Smooth muscle cell (in vitro differentiated cells): ENCODE measurements around the gene TMEM30A. TPM values are rescaled to one million over a fixed set of nuclear protein-coding genes. Genes with fewer than 3 reads are reported as not detected.
A peak's percentile ranks its signal among the peaks of the same experiment; 100 is the strongest.

Experiments
- DNase-seq: peaks from one replicate; lab custom pipeline; 2025; ENCODE audit not compliant: unreplicated experiment; lab: John Stamatoyannopoulos, UW
- H2AFZ ChIP-seq: fragments of 200-600 bp; sonication (generic); 2 replicates; pipeline ENCODE4 v1.6.0; 2016; ENCODE audit warnings: antibody characterized with exemption, low read depth, mild to moderate bottlenecking
- H3F3A ChIP-seq: fragments of 200-600 bp; sonication (generic); 2 replicates; pipeline ENCODE4 v1.6.0; 2017; ENCODE audit warnings: antibody characterized with exemption, low read depth
- H3K27ac ChIP-seq: fragments of 200-600 bp; sonication (generic); 2 replicates; pipeline ENCODE4 v1.5.1; 2016; ENCODE audit warnings: low read depth, mild to moderate bottlenecking
- H3K27me3 ChIP-seq: fragments of 200-600 bp; sonication (generic); 2 replicates; pipeline ENCODE4 v1.6.1; 2016; ENCODE audit warnings: low read depth, mild to moderate bottlenecking
- H3K36me3 ChIP-seq: fragments of 200-600 bp; sonication (generic); 2 replicates; pipeline ENCODE4 v1.5.1; 2016; ENCODE audit warnings: low read depth
- H3K4me1 ChIP-seq: fragments of 200-600 bp; sonication (generic); 2 replicates; pipeline ENCODE4 v1.5.1; 2016; ENCODE audit warnings: low read depth
- H3K4me2 ChIP-seq: fragments of 200-600 bp; sonication (generic); 2 replicates; pipeline ENCODE4 v1.6.0; 2016; ENCODE audit warnings: mild to moderate bottlenecking
- H3K4me3 ChIP-seq: fragments of 200-600 bp; sonication (generic); 2 replicates; pipeline ENCODE4 v1.5.1; 2016; ENCODE audit warnings: mild to moderate bottlenecking
- H3K79me2 ChIP-seq: fragments of 200-600 bp; sonication (generic); 2 replicates; pipeline ENCODE4 v1.6.0; 2016; ENCODE audit warnings: low read depth, mild to moderate bottlenecking
- H3K9ac ChIP-seq: fragments of 200-600 bp; sonication (generic); 2 replicates; pipeline ENCODE4 v1.6.0; 2016; ENCODE audit warnings: low read depth
- H3K9me3 ChIP-seq: fragments of 200-600 bp; sonication (generic); replicated peaks from 2 replicates; pipeline ENCODE4 v1.5.1; 2016; ENCODE audit warnings: low read depth
- H4K20me1 ChIP-seq: fragments of 200-600 bp; sonication (generic); 2 replicates; pipeline ENCODE4 v1.6.0; 2016; ENCODE audit warnings: low read depth
- CTCF ChIP-seq: fragments of 200-600 bp; sonication (generic); IDR thresholded peaks from 2 replicates; pipeline ENCODE4 v1.5.1; 2017; ENCODE audit warnings: borderline replicate concordance, mild to moderate bottlenecking, antibody characterized with exemption; ENCODE audit not compliant: insufficient read depth, poor library complexity, severe bottlenecking
- WGBS: methylation state at CpG from one replicate; pipeline ENCODE4 v1.1.7; 2016; ENCODE audit warnings: low lambda C conversion rate; 5-methylcytosine and 5-hydroxymethylcytosine counted together
- polyA plus RNA-seq: library from polyadenylated mRNA; unstranded; fragments of >200 nt; fragmentation: Nextera tagmentation; extraction: Ambion mirVana; gene quantifications from 2 replicates; pipeline ENCODE4 v1.2.1, GENCODE V29; 2016
- total RNA-seq: library from RNA; depleted of rRNA; stranded (reverse); fragments of >200 nt; gene quantifications from 2 replicates; pipeline ENCODE4 v1.2.3, GENCODE V29; 2014

TMEM30A gene
- total and polyA plus RNA-seq, 2 experiments from 2014 or later = 110 to 230 TPM

GRCh38 chr6:75243333-75244062 lies 41.1 kb downstream of the TMEM30A start, which contains the start of gene COX7A2:
COX7A2 (minus strand) TSS chr6:75243801; CDS start chr6:75243734, 67 bp downstream.
- TF ChIP-seq CTCF = no peak
- WGBS = under 1% methylated on average over 36 of the region's 36 CpGs
- peaks cover 34% of the 10 kb centered on the region for H4K20me1 ChIP-seq
- peaks cover 24% of the 10 kb centered on the region for H3K4me1 ChIP-seq
- peak within 1 kb of the TSS; percentile 84 for H3K4me3 ChIP-seq
- H3K9ac ChIP-seq = peak within 1 kb of the TSS; percentile 93
- DNase-seq = peak; percentile 49
- peak within 1 kb of the TSS; percentile 89 for H3K4me2 ChIP-seq
- H3K79me2 ChIP-seq = peaks cover 40% of the 10 kb centered on the region
- H2AFZ ChIP-seq = peak within 1 kb of the TSS; percentile 85
- no peaks in the 10 kb centered on the region for H3K27me3 ChIP-seq
- H3K9me3 ChIP-seq = no peaks in the 10 kb centered on the region
- H3K27ac ChIP-seq = peak within 1 kb of the TSS; percentile 86
- no peaks in the 10 kb centered on the region for H3F3A ChIP-seq
- peaks cover 9% of the 10 kb centered on the region for H3K36me3 ChIP-seq

DNA sequence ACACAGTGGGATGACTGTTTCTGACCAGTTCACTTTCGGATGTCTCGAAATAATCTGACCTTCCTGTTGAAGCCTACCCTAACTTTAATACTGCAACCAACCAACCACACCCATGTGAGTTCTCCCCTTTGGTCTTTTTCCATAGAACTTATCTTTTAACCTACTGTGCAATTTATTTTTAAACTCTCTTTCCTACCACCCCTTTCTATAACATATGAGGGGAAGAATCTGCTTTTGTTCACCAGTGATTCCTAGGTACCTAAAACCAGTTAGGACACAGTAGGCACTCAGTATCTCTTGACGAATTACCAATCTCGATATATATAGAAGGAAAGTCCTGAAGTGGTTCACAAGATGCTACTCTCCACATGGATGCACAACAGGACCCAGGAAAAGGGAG lies 48.0 kb downstream of the TMEM30A start:
- Histone ChIP-seq H4K20me1 (peaks cover 29% of the 10 kb centered on the region), H2AFZ (no peak overlapping the region), H3K9me3 (no peaks in the 10 kb centered on the region), H3K4me2 (no peak overlapping the region), H3K27ac (no peak overlapping the region), H3K27me3 (no peaks in the 10 kb centered on the region), H3K9ac (no peak overlapping the region), H3F3A (peaks cover 5% of the 10 kb centered on the region), H3K4me1 (peaks cover 8% of the 10 kb centered on the region), H3K4me3 (no peak overlapping the region), H3K79me2 (peaks cover 23% of the 10 kb centered on the region), H3K36me3 (peaks cover 13% of the 10 kb centered on the region)
- TF ChIP-seq CTCF = no peak
- DNase-seq = no peak
- WGBS = 97% methylated on average over 4 of the region's 4 CpGs

DNA sequence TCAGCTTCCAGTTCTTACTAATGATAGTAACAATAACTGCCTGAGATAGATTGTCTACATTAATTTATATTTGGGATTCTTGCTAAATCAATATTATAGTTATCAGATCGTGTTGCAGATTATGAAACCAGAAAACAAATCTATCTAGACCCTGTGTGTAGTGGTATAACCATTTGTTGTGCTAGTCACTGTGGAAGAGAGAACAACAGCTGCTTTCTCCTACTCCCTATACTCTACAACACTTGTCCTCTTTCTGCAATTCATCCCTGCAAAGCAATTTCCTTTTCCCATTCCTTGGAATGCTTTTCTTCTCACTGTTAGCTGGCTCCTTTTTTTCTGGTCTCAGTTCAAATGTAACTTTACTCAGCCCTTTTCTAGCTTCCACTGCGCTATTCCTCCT lies 49.3 kb downstream of the TMEM30A start:
- Histone ChIP-seq H3K36me3 (peaks cover 13% of the 10 kb centered on the region), H3K4me3 (no peak overlapping the region), H3K9me3 (no peaks in the 10 kb centered on the region), H3K27ac (no peak overlapping the region), H3K27me3 (no peaks in the 10 kb centered on the region), H3K4me2 (no peak overlapping the region), H2AFZ (no peak overlapping the region), H3K79me2 (peaks cover 9% of the 10 kb centered on the region), H3K9ac (no peak overlapping the region), H3K4me1 (no peaks in the 10 kb centered on the region), H4K20me1 (peaks cover 15% of the 10 kb centered on the region), H3F3A (peaks cover 5% of the 10 kb centered on the region)
- no peak for DNase-seq
- no peak for TF ChIP-seq CTCF
- WGBS = 89% methylated on average over 2 of the region's 2 CpGs
